AG04449 (cell line): ENCODE measurements around the gene PHLDB1.

Source experiments
- CTCF ChIA-PET: fragments of 350-600 bp; formaldehyde crosslinking; extraction: SDS; loops from one replicate; lab custom pipeline; 2021; ENCODE audit warnings: antibody characterized with exemption; lab: Yijun Ruan, JAX
- POLR2A ChIA-PET: fragments of 400-600, 350-600 bp; formaldehyde crosslinking; extraction: SDS; loops from one replicate; lab custom pipeline; 2020; ENCODE audit warnings: antibody characterized with exemption, inconsistent platforms; lab: Yijun Ruan, JAX
- DNase-seq: peaks from one replicate; pipeline ENCODE4 v3.0.0-alpha.2; 2010; ENCODE audit warnings: low read depth, low spot score
- H3K4me3 ChIP-seq: 2 replicates; pipeline ENCODE4 v1.5.1; 2011; ENCODE audit warnings: low read depth, mild to moderate bottlenecking, control low read depth, low read length
- CTCF ChIP-seq: IDR thresholded peaks from one replicate; pipeline ENCODE4 v1.5.1; 2011; ENCODE audit warnings: mild to moderate bottlenecking, moderate library complexity, low read length, control low read depth, inconsistent platforms; ENCODE audit not compliant: insufficient read depth; ENCODE audit errors: missing control alignments

PHLDB1 gene

DNA sequence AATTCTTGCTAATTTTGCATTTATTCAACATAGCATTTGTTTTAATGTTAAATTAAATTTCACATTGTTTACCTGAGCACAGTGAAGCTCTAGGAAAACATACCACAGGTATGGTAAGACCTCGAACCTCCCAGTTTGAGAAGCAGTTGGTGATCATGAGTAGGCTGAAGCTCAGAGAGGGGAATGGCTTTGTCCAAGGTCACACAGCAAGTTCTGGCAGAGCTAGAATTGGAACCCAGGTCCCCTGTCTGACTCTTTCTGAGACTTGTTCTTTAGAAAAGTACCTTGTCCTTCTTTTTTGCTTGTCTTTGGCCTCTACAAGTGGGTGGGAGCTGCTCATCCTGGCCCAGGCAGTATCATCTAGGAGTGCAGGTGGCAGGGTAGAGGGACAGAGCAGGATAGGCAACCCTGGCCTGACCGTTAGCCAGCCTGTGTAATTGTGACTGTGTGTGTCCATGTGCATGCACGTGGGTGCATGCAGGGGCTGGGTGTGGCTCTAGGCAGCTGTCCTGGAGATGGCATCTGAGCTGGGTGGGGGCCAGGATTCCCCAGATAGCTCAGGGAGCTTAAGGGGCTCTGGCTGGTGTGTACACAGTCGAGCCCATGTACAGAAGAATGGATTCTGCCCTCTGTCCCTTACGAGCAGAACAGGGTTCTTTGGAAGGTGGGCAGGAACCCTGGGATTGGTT lies 21.6 kb downstream of the PHLDB1 start:
- no peak for DNase-seq
- no peak for TF ChIP-seq CTCF
- no peak overlapping the region for H3K4me3 ChIP-seq
- ChIA-PET POLR2A (interaction anchor here (1.1 kb wide), 1 partner anchor 10 kb away, joined by 4 read pairs; no protein-coding TSS in a partner anchor), CTCF (interaction anchor here (1.0 to 12.0 kb wide), 3 partner anchors 19 to 328 kb away, joined by 3 to 138 read pairs (median 4); partner anchors contain the start of gene PHLDB1)

- ChIA-PET POLR2A (no interaction called here), CTCF (no interaction called here)
- no peak for DNase-seq
- TF ChIP-seq CTCF = no peak
- no peak overlapping the region for H3K4me3 ChIP-seq
Measured at GRCh38 chr11:118629761-118630661, 22.6 kb downstream of the PHLDB1 start.

- ChIA-PET CTCF (interaction anchor here (0.7 to 3.1 kb wide), 5 partner anchors 8 to 725 kb away, joined by 3 to 14 read pairs (median 7); no protein-coding TSS in a partner anchor), POLR2A (interaction anchor here (0.8 to 1.9 kb wide), 2 partner anchors 10 to 14 kb away, joined by 4 to 15 read pairs; no protein-coding TSS in a partner anchor)
- no peak for DNase-seq
- no peak for TF ChIP-seq CTCF
- no peak overlapping the region for H3K4me3 ChIP-seq
Measured at GRCh38 chr11:118631142-118631909, 23.9 kb downstream of the PHLDB1 start.

DNA sequence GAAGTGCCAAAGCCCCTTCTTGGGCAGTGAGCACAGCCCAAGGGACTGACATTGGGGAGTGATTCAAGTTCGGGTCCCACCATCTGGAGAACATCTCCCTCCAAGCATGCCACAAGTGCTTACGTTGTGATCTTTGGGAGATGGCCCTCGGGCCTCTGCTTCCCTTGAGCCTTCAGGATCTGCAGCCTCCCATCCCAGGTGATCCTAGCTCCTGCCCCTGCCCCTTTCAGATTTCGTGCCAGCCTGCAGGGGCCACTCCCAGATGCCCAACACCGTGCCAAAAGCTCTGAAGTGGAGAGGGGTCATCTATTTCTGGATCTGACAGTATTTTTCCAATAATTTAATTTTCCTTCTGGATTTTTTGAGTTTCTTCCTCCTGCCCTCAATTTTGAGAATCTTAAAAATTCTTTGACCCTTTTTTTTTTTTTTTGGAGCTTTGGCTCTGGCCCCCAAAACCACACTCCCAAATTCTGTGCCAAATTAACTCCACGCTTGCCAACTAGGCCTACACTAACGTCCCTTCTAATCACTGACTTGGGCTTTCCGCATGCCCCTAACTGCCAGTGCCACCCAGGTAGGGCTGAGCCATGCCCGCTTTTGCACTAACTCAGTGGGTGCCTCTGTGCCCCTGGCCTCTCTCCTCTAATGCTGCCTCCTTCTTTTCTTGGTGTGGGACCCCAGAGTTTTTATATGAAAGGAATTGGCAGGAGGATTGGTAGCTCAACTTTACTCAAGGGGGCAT lies 25.3 kb downstream of the PHLDB1 start:
- no peak for DNase-seq
- H3K4me3 ChIP-seq = no peak overlapping the region
- ChIA-PET POLR2A (interaction anchor here (0.7 to 1.9 kb wide), 4 partner anchors 9 to 24 kb away, joined by 3 to 15 read pairs (median 4); no protein-coding TSS in a partner anchor), CTCF (interaction anchor here (0.8 to 3.1 kb wide), 5 partner anchors 10 to 27 kb away, joined by 3 to 14 read pairs (median 3); no protein-coding TSS in a partner anchor)
- TF ChIP-seq CTCF = no peak

- H3K4me3 ChIP-seq = no peak overlapping the region
- TF ChIP-seq CTCF = no peak
- CTCF ChIA-PET = interaction anchor here (0.8 to 3.1 kb wide), 4 partner anchors 10 to 26 kb away, joined by 3 to 14 read pairs (median 5); no protein-coding TSS in a partner anchor
- no peak for DNase-seq
- POLR2A ChIA-PET = interaction anchor here (0.9 to 1.0 kb wide), 2 partner anchors 10 to 12 kb away, joined by 3 to 4 read pairs; no protein-coding TSS in a partner anchor
Measured at GRCh38 chr11:118633319-118633690, 25.9 kb downstream of the PHLDB1 start.
